Stimulated activated naive B cell treated with anti-CD40 and anti-IgM and Interleukin-4, amounts not matched to agents 10 μg/mL and 1 μg/mL and 100 μg/mL, for 72 hours (primary cell): ENCODE measurements around the gene MYO5A.
"Not testable (repeated sequence)": the region's sequence is repeated elsewhere in the genome, so short reads cannot be mapped to it uniquely, and the experiment has no call there.

ENCODE experiments used
- ATAC-seq, 2 donors: fragments of 150-1000 bp; cut with Tn5 transposase; replicated peaks; 2 replicates each; pipeline ENCODE4 v1.10.0; 2021; ENCODE audit warnings: moderate library complexity in 1 of 2
- DNase-seq: peaks from one replicate; pipeline ENCODE4 v3.0.0; 2021
- H3K27ac Mint-ChIP-seq: one replicate; pipeline ENCODE4 v1.8.0; 2022; ENCODE audit warnings: mild to moderate bottlenecking, mixed read lengths
- H3K27me3 Mint-ChIP-seq, 2 donors: one replicate each; pipeline ENCODE4 v1.8.0; 2022; ENCODE audit warnings: mixed read lengths in 2 of 2
- H3K36me3 Mint-ChIP-seq, 2 donors: one replicate each; pipeline ENCODE4 v1.8.0; 2022; ENCODE audit warnings: mixed read lengths in 2 of 2, mild to moderate bottlenecking in 1 of 2
- H3K4me1 Mint-ChIP-seq, 2 donors: one replicate each; pipeline ENCODE4 v1.8.0; 2022; ENCODE audit warnings: mixed read lengths in 2 of 2, mild to moderate bottlenecking in 1 of 2
- H3K4me3 Mint-ChIP-seq, 2 donors: one replicate each; pipeline ENCODE4 v1.8.0; 2022; ENCODE audit warnings: mild to moderate bottlenecking in 2 of 2, mixed read lengths in 2 of 2, moderate library complexity in 1 of 2
- H3K9me3 Mint-ChIP-seq, 2 donors: one replicate each; pipeline ENCODE4 v1.8.0; 2022; ENCODE audit warnings: mixed read lengths in 2 of 2, mild to moderate bottlenecking in 1 of 2

The MYO5A gene

DNA sequence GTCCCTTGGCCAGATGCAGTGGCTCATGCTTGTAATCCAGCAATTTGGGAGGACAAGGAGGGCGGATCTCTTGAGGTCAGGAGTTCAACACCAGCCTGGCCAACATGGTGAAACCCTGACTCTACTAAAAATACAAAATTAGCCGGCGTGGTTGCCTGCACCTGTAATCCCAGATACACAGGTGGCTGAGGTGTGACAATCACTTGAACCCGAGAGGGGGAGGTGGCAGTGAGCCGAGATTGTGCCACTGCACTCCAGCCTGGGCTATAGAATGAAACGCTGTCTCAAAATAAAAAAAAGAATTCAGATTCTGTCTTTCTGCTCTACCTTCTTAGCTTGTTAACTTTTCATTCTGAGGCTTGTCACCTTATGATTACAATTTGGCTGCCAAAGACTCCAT, 22.1 kb downstream of the MYO5A start:
- Mint-ChIP-seq H3K4me1 (peaks cover 31 to 71% of the 10 kb centered on the region in 2 donors), H3K27ac (no peak overlapping the region), H3K4me3 (no peak overlapping the region), H3K9me3 (no peaks in the 10 kb centered on the region), H3K27me3 (no peaks in the 10 kb centered on the region), H3K36me3 (peaks cover 0 to 4% of the 10 kb centered on the region in 2 donors)
- DNase-seq (no peak), ATAC-seq (no peak)

DNA sequence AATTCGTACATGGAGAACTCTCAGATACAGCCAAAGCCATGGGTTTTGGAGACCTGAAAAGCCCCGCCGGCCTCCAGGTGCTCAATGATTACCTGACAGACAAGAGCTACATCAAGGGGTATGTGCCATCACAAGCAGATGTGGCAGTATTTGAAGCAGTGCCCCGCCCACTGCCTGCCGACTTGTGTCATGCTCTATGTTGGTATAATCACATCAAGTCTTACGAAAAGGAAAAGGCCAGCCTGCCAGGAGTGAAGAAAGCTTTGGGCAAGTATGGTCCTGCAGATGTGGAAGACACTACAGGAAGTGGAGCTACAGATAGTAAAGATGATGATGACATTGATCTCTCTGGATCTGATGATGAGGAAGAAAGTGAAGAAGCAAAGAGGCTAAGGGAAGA, 23.5 kb downstream of the MYO5A start:
- H3K4me1 Mint-ChIP-seq, result peaks cover 22 to 62% of the 10 kb centered on the region in 2 donors
- no peak overlapping the region for H3K27ac Mint-ChIP-seq
- ATAC-seq (no peak), DNase-seq (no peak)
- no peaks in the 10 kb centered on the region for H3K9me3 Mint-ChIP-seq
- no peak overlapping the region for H3K4me3 Mint-ChIP-seq
- no peaks in the 10 kb centered on the region for H3K27me3 Mint-ChIP-seq
- H3K36me3 Mint-ChIP-seq, result peaks cover 0 to 4% of the 10 kb centered on the region in 2 donors

DNA sequence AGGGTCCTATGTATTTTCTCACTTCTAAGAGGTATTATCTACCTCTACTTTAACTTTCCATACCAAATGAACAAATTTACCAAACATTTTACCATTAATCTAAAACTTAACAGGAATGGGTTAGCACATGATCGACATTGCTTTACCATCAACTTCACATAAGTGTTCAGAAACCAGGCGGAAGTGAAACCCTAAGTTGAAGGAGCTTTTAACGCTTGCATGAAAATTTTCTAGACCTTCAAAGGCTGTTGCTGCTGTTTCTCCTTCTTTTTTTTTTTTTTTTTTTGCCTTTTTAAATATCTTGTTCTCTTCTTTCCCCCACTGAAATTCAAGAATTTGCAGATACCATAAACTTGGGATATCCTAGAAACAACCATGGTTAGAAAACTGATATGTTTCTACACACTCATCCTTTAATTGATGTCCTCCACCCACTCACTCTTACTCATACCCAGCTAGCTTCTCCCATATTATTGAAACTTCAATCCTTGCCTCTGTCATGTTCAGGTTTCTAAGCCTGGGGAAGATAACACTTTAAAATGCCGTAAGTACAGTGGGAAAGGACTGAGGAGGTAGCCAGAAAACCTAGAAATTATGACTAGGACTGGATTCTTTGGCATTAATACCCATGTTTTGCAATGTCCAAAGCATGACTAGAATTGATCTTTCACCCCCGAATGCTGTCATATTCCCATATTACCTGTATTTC, 24.7 kb downstream of the MYO5A start:
- peak; percentile 96 to 97 for ATAC-seq
- Mint-ChIP-seq H3K9me3 (no peaks in the 10 kb centered on the region), H3K36me3 (peaks cover 0 to 4% of the 10 kb centered on the region in 2 donors), H3K27ac (peak overlapping the region; percentile 68), H3K4me1 (peaks cover 22 to 61% of the 10 kb centered on the region in 2 donors), H3K4me3 (peak overlapping the region; percentile 44 to 66), H3K27me3 (no peaks in the 10 kb centered on the region)
- DNase-seq, result no peak

DNA sequence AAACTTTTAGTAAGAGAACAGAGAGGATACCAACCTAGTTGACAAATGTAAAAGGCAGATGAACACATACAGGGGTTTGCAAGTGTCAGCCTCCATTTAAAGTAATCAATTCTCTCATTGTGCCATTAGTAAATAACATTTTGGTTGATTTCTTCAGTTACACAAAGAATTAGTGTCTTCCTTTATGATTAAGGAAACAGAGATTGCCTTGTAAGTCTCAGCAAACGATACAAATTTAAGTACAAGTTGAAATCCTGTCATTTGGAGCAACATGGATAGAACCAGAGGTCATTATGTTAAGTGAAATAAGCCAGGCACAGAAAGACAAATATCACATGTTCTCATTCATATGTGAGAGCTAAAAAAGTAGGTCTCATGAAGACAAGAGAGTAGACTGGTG, 26.1 kb downstream of the MYO5A start:
- Mint-ChIP-seq H3K9me3 (no peaks in the 10 kb centered on the region), H3K27ac (peak overlapping the region; percentile 88), H3K27me3 (no peaks in the 10 kb centered on the region), H3K36me3 (peaks cover 0 to 4% of the 10 kb centered on the region in 2 donors), H3K4me3 (no peak overlapping the region), H3K4me1 (peaks cover 18 to 51% of the 10 kb centered on the region in 2 donors)
- no peak for ATAC-seq
- DNase-seq, result no peak

DNA sequence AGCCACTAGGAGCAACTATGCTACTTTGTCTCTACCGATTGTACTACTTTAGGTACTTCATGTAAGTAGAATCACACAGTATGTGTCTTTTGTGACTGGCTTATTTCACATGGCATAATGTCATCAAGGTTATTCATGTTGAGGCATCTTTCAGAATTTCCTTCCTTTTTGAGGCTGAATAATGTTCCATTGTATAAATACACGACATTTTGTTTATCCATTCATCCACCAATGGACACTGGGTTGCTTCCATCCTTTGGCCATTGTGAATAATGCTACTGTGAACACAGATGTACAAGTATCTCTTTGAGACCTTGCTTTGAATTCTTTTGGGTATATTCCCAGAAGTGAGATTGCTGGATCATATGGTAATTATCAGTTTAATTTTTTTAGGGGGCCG, 29.2 kb downstream of the MYO5A start:
- no peaks in the 10 kb centered on the region for H3K27me3 Mint-ChIP-seq
- H3K36me3 Mint-ChIP-seq, result peaks cover 0 to 4% of the 10 kb centered on the region in 2 donors
- H3K4me3 Mint-ChIP-seq, result no peak overlapping the region
- no peaks in the 10 kb centered on the region for H3K9me3 Mint-ChIP-seq
- DNase-seq, result no peak
- H3K27ac Mint-ChIP-seq, result no peak overlapping the region
- H3K4me1 Mint-ChIP-seq, result peaks cover 19 to 40% of the 10 kb centered on the region in 2 donors
- no peak for ATAC-seq

DNA sequence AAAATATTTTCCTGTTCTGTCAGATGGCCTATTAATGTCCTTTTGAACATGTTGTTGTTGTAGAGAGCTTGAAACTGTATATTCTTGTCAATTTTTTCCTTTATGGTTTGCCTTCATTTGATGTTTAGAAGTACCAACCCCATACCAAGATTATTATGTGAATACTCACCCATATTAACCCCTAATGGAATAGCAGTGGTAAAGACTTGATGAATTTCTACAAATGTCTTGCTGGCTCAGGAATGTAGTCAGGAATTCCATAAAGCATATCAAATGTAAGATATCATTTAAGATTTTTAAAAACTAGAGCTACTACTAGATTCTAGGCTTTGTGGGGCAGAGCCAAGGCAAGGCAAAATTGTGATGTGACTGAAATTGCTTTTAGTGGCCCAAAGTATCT, 30.0 kb downstream of the MYO5A start:
- DNase-seq (no peak), ATAC-seq (no peak)
- H3K9me3 Mint-ChIP-seq, result no peaks in the 10 kb centered on the region
- H3K36me3 Mint-ChIP-seq, result peaks cover 0 to 4% of the 10 kb centered on the region in 2 donors
- H3K4me1 Mint-ChIP-seq, result peaks cover 14 to 32% of the 10 kb centered on the region in 2 donors
- H3K4me3 Mint-ChIP-seq, result no peak overlapping the region
- no peak overlapping the region for H3K27ac Mint-ChIP-seq
- no peaks in the 10 kb centered on the region for H3K27me3 Mint-ChIP-seq

DNA sequence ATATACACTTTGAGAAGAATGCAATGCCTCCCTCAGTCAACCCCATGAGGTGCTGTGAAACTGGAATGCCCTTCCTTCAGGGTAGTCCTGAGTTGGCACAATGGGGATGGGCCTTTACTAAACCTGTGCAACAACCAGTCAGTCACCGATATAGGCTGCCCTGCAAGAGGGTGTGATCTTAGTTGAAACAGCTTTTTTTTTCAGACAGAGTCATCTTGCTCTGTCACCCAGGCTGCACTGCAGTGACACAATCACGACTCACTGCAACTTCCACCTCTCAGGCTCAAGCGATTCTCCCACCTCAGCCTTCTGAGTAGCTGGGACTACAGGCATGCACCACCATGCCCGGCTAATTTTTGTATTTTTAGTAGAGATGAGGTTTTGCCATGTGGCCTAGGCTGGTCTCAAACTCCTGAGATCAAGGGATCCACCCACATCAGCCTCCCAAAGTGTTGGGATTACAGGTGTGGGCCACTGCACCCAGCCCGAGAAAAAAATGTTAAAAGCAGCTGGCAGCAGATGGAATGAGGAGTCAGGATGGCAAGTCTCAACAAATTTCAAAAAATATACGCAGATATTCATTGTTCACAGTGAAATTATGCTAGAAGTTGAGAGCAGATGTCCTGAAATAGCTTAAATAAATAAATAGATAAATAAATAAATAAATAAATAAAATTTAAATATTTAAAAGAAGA, 31.8 kb downstream of the MYO5A start:
- H3K9me3 Mint-ChIP-seq, result no peaks in the 10 kb centered on the region
- H3K27ac Mint-ChIP-seq, result no peak overlapping the region
- H3K4me3 Mint-ChIP-seq, result no peak overlapping the region
- H3K36me3 Mint-ChIP-seq, result no peaks in the 10 kb centered on the region
- H3K27me3 Mint-ChIP-seq, result no peaks in the 10 kb centered on the region
- ATAC-seq (peak; percentile 59 to 74), DNase-seq (no peak)
- peaks cover 12 to 20% of the 10 kb centered on the region in 2 donors for H3K4me1 Mint-ChIP-seq

DNA sequence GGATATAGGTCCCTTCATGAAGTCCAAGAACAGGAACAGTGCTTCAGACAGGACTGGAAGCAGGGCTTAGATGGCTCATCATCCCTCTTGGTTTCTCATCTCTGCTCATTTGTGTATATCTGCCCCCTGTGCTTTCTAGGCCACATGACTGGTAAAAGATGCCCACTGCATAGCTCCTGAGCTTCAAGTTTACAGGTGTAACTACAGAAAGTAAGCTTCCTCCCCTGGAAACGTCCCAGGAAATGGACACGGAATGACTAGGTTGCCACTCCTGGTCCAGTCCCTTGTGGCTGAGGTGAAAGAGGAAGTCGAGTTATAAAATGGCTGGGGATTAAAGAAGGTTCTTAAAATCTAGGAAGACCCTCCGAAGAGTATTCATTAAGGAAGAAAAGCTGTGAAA, 32.5 kb downstream of the MYO5A start:
- H3K36me3 Mint-ChIP-seq, result no peaks in the 10 kb centered on the region
- no peak overlapping the region for H3K27ac Mint-ChIP-seq
- H3K27me3 Mint-ChIP-seq, result no peaks in the 10 kb centered on the region
- ATAC-seq (peak in 1 of 2 donors; percentile 61), DNase-seq (no peak)
- H3K9me3 Mint-ChIP-seq, result no peaks in the 10 kb centered on the region
- H3K4me1 Mint-ChIP-seq, result peaks cover 14 to 20% of the 10 kb centered on the region in 2 donors
- H3K4me3 Mint-ChIP-seq, result no peak overlapping the region

DNA sequence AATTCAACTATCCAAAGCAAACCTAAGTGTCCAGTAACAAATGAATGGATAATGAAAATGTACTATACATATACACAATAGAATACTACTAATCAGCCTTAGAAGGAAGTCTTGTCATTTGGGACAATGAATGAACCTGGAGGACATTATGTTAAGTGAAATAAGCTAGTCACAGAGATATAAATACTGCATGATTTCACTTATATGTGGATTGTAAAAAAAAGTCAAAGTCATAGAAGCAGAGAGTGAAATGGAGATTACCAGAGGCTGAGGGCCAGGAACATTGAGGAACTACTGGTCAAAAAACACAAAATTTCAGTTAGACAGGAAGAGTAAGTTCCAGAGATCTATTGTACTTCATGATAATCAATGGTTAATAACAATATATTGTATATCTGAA, 33.6 kb downstream of the MYO5A start:
- H3K4me1 Mint-ChIP-seq, result peaks cover 14 to 16% of the 10 kb centered on the region in 2 donors
- no peak for ATAC-seq
- H3K27me3 Mint-ChIP-seq, result no peaks in the 10 kb centered on the region
- no peaks in the 10 kb centered on the region for H3K9me3 Mint-ChIP-seq
- H3K4me3 Mint-ChIP-seq, result no peak overlapping the region
- no peak for DNase-seq
- no peak overlapping the region for H3K27ac Mint-ChIP-seq
- H3K36me3 Mint-ChIP-seq, result no peaks in the 10 kb centered on the region

DNA sequence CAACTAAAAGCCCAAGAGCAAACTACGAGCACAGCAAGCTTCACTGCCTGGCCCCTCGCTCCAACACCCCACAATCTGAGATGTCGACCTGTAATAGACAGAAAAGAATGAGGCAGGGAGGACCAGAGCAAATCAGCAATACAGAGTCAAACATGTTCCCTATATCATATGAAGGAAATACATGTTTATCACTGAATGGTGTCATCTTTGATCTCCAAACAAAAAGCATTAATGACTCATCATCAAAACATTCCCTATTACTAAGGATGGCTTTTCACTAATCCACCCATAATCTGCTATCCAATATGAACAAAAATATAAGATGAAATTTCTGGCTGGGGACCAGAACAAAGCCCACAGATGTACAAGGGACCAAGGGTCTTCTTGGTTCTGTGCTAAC, 34.7 kb downstream of the MYO5A start:
- no peak for ATAC-seq

DNA sequence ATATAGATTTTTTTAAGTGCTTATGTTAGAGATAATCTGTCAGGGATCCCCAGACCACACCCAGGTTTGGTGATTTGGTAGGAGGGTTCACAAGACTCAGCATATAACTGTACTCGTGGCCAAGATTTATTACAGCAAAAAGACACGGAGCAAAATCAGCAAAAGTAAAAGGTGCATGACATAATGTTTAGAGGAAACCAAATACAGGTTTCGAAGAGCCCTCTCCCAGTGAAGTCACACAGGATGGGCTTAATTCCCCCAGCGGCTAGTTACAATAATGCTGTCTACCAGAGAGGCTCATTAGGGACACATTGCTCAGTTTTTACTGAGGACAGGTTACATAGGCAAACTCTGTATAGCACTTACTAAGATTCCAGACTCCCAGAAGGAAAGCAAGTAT, 36.5 kb downstream of the MYO5A start:
- H3K27me3 Mint-ChIP-seq, result no peaks in the 10 kb centered on the region
- ATAC-seq (no peak), DNase-seq (no peak)
- H3K4me1 Mint-ChIP-seq, result peaks cover 19 to 20% of the 10 kb centered on the region in 2 donors
- H3K4me3 Mint-ChIP-seq, result no peak overlapping the region
- H3K36me3 Mint-ChIP-seq, result peaks cover 0 to 2% of the 10 kb centered on the region in 2 donors
- H3K27ac Mint-ChIP-seq, result no peak overlapping the region
- H3K9me3 Mint-ChIP-seq, result no peaks in the 10 kb centered on the region

More for the DNA sequence above, 34.7 kb downstream of the MYO5A start:
- DNase-seq, result no peak
- H3K36me3 Mint-ChIP-seq, result no peaks in the 10 kb centered on the region
- no peak overlapping the region for H3K27ac Mint-ChIP-seq
- H3K27me3 Mint-ChIP-seq, result no peaks in the 10 kb centered on the region
- no peaks in the 10 kb centered on the region for H3K9me3 Mint-ChIP-seq
- no peak overlapping the region for H3K4me3 Mint-ChIP-seq
- peaks cover 6 to 14% of the 10 kb centered on the region in 2 donors for H3K4me1 Mint-ChIP-seq

DNA sequence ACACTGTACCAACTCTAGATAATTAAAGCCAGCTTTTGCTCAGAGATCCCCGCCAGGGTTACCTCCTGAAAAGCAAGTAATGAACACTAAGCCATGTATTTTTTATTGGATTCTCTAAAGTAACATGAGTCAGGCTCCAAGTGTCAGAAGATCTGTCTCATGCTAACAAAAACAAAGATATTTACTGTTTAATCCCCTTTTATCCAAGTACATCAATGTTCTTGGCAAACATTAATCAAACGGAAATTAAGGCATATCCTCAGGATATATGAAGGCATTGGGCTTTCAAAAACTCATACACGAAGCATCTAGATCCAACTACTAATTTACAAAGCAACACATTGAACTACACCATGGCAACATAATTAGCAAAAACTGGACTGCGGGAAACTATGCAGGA, 37.2 kb downstream of the MYO5A start:
- Mint-ChIP-seq H3K27me3 (no peaks in the 10 kb centered on the region), H3K4me1 (peaks cover 21 to 25% of the 10 kb centered on the region in 2 donors), H3K36me3 (peaks cover 0 to 2% of the 10 kb centered on the region in 2 donors), H3K4me3 (no peak overlapping the region), H3K27ac (no peak overlapping the region), H3K9me3 (no peaks in the 10 kb centered on the region)
- DNase-seq, result no peak
- no peak for ATAC-seq

DNA sequence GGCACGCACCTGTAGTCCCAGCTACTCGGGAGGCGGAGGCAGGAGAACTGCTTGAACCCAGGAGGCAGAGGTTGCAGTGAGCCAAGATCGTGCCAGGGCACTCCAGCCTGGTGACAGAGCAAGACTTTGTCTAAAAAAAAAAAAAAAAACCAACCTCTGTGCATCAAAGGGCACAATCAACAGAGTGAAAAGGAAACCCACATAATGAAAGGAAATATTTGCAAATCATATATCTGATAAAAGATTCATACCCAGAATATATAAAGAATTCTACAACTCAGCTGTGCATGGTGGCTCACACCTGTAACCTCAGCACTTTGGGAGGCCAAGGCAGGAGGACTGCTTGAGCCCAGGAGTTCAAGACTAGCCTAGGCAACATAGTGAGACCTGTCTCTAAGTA, 39.2 kb downstream of the MYO5A start:
- not testable (repeated sequence) for DNase-seq, H3K9me3 Mint-ChIP-seq, H3K27me3 Mint-ChIP-seq, H3K4me3 Mint-ChIP-seq, ATAC-seq, H3K36me3 Mint-ChIP-seq, H3K27ac Mint-ChIP-seq
- peaks cover 15 to 26% of the 10 kb centered on the region in 2 donors for H3K4me1 Mint-ChIP-seq

DNA sequence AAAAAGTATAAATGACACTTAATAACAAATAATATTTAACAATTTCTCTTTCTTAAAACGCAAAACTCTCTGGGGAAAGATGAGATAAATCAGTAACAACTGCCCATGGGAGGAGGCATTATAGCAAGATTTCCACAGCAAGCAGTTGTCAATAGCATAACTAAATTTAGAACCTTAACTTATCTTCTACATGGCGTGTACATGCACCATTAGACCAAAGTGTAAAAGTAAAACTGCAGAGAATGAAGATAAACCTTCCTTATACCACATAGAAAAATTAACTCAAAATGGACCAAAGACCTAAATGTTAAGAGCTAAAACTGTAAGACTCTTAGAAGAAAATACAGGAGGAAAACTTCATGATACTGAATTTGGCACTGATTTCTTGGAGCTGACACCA, 39.9 kb downstream of the MYO5A start:
- Mint-ChIP-seq H3K27me3 (no peaks in the 10 kb centered on the region), H3K27ac (peak overlapping the region; percentile 37), H3K36me3 (peaks cover 0 to 2% of the 10 kb centered on the region in 2 donors), H3K4me1 (peaks cover 16 to 31% of the 10 kb centered on the region in 2 donors), H3K9me3 (no peaks in the 10 kb centered on the region), H3K4me3 (no peak overlapping the region)
- DNase-seq (no peak), ATAC-seq (no peak)
